Neuronal stem cell (in vitro differentiated cells): Measurements from ENCODE around the gene FCMR.

Source experiments
- DNase-seq: peaks from one replicate; pipeline ENCODE4 v3.0.0-alpha.2; 2013; ENCODE audit warnings: low spot score
- H2AFZ ChIP-seq: one replicate; pipeline ENCODE4 v1.6.1; 2013; ENCODE audit warnings: mild to moderate bottlenecking, low read length, inconsistent platforms
- H2AK5ac ChIP-seq: 2 replicates; pipeline ENCODE4 v1.6.1; 2013; ENCODE audit warnings: low read depth, mild to moderate bottlenecking, inconsistent platforms, low read length, moderate library complexity, mixed read lengths
- H2BK120ac ChIP-seq: 2 replicates; pipeline ENCODE4 v1.6.1; 2013; ENCODE audit warnings: low read depth, mild to moderate bottlenecking, inconsistent platforms, low read length, moderate library complexity, mixed read lengths
- H2BK12ac ChIP-seq: one replicate; pipeline ENCODE4 v1.6.1; 2013; ENCODE audit warnings: low read length, inconsistent platforms
- H2BK15ac ChIP-seq: 2 replicates; pipeline ENCODE4 v1.6.1; 2013; ENCODE audit warnings: mild to moderate bottlenecking, low read length, inconsistent platforms, mixed read lengths
- H2BK5ac ChIP-seq: one replicate; pipeline ENCODE4 v1.6.1; 2013; ENCODE audit warnings: inconsistent platforms, mild to moderate bottlenecking, low read length, moderate library complexity
- H3K14ac ChIP-seq: one replicate; pipeline ENCODE4 v1.6.1; 2013; ENCODE audit warnings: low read length, inconsistent platforms
- H3K18ac ChIP-seq: 2 replicates; pipeline ENCODE4 v1.6.1; 2013; ENCODE audit warnings: low read length, inconsistent platforms
- H3K23ac ChIP-seq: 2 replicates; pipeline ENCODE4 v1.6.1; 2013; ENCODE audit warnings: low read depth, mild to moderate bottlenecking, mixed read lengths, low read length, inconsistent platforms; ENCODE audit not compliant: poor library complexity
- H3K27ac ChIP-seq: replicated peaks from 3 replicates; pipeline ENCODE4 v1.5.1; 2013; ENCODE audit warnings: low read length, inconsistent platforms
- H3K27me3 ChIP-seq, 3 experiments: 2 replicates each; pipeline ENCODE4 v1.6.1; 2013; ENCODE audit warnings: low read length in 3 of 3, mild to moderate bottlenecking in 2 of 3, inconsistent platforms in 1 of 3, low read depth in 1 of 3, mixed read lengths in 1 of 3, moderate library complexity in 1 of 3; ENCODE audit not compliant: control insufficient read depth in 3 of 3, insufficient read depth in 3 of 3
- H3K36me3 ChIP-seq, 2 donors: replicated peaks in 1 of 2; 2 replicates each; pipeline ENCODE4 v1.6.1; 2013; ENCODE audit warnings: low read length in 2 of 2; ENCODE audit not compliant: control insufficient read depth in 2 of 2, insufficient read depth in 2 of 2
- H3K4ac ChIP-seq: 2 replicates; pipeline ENCODE4 v1.6.1; 2013; ENCODE audit warnings: inconsistent platforms, mild to moderate bottlenecking, low read length, moderate library complexity
- H3K4me1 ChIP-seq, 2 donors: 1 replicate in 1 of 2; 2 replicates in 1 of 2; pipeline ENCODE4 v1.6.1; 2013; ENCODE audit warnings: low read length in 2 of 2, low read depth in 1 of 2; ENCODE audit not compliant: control insufficient read depth in 2 of 2, insufficient read depth in 1 of 2
- H3K4me2 ChIP-seq: one replicate; pipeline ENCODE4 v1.6.1; 2013; ENCODE audit warnings: mild to moderate bottlenecking, low read length, inconsistent platforms; ENCODE audit not compliant: insufficient read depth, poor library complexity, severe bottlenecking
- H3K4me3 ChIP-seq, 2 donors: 2 replicates each; pipeline ENCODE4 v1.5.1; 2013; ENCODE audit warnings: low read length in 2 of 2, mild to moderate bottlenecking in 2 of 2, inconsistent platforms in 1 of 2, moderate library complexity in 1 of 2
- H3K79me1 ChIP-seq: one replicate; pipeline ENCODE4 v1.6.1; 2013; ENCODE audit warnings: low read depth, mild to moderate bottlenecking, inconsistent platforms, low read length, moderate library complexity
- H3K9ac ChIP-seq: one replicate; pipeline ENCODE4 v1.6.1; 2013; ENCODE audit warnings: mild to moderate bottlenecking, low read depth, low read length, inconsistent platforms; ENCODE audit not compliant: poor library complexity
- H3K9me3 ChIP-seq, 2 donors: replicated peaks in 1 of 2; 2 replicates each; pipeline versions ENCODE3 to v1.6.1; 2013; ENCODE audit warnings: low read length in 2 of 2, mild to moderate bottlenecking in 2 of 2, inconsistent platforms in 1 of 2, low read depth in 1 of 2, mixed read lengths in 1 of 2, moderate library complexity in 1 of 2; ENCODE audit not compliant: control insufficient read depth in 2 of 2, insufficient read depth in 1 of 2
- H4K8ac ChIP-seq: one replicate; pipeline ENCODE4 v1.6.1; 2013; ENCODE audit warnings: low read depth, mild to moderate bottlenecking, inconsistent platforms, low read length, moderate library complexity
- H4K91ac ChIP-seq: one replicate; pipeline ENCODE4 v1.6.1; 2013; ENCODE audit warnings: low read length, low read depth, mild to moderate bottlenecking, inconsistent platforms; ENCODE audit not compliant: poor library complexity
- WGBS, 2 donors: extraction: QIAGEN DNeasy Blood & Tissue Kit; methylation state at CpG; one replicate each; pipeline ENCODE4 v1.1.7; 2013; ENCODE audit warnings: missing lambda C conversion rate in 2 of 2, mixed read lengths in 1 of 2; ENCODE audit not compliant: insufficient read length in 2 of 2, insufficient replicate concordance in 1 of 2; ENCODE audit errors: extremely low coverage in 2 of 2; 5-methylcytosine and 5-hydroxymethylcytosine counted together

FCMR gene

DNA sequence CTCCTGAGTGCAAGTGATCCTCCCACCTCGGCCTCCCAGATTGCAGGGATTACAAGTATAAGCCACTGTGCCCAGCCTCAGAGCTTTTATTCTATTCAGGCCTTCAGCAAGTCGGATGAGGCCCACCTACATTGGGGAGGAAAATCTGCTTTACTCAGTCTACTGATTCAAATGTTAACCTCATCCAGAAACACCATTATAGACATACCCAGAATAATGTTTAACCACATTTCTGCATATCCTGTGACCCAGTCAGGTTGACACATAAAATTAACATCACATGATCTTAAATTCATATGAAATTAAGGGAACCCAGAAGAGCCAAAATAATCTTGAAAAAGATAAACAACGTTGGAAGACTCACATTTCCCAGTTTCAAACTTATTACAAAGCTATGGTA, 41.4 kb downstream of the FCMR start:
- Histone ChIP-seq H3K18ac (no peak overlapping the region), H4K8ac (no peak overlapping the region), H3K4me1 (no peaks in the 10 kb centered on the region), H3K9ac (no peak overlapping the region), H3K4me2 (no peak overlapping the region), H3K9me3 (peaks cover 5 to 8% of the 10 kb centered on the region in 2 donors), H3K27me3 (no peaks in the 10 kb centered on the region), H3K23ac (no peak overlapping the region), H4K91ac (no peak overlapping the region), H2BK5ac (no peak overlapping the region), H2BK15ac (no peak overlapping the region), H3K14ac (no peak overlapping the region), H2AK5ac (no peak overlapping the region), H2AFZ (no peak overlapping the region), H3K4me3 (no peak overlapping the region), H3K79me1 (no peaks in the 10 kb centered on the region), H2BK12ac (no peak overlapping the region), H3K27ac (no peak overlapping the region), H3K36me3 (peaks cover 0 to 1% of the 10 kb centered on the region in 2 donors), H2BK120ac (no peak overlapping the region), H3K4ac (no peak overlapping the region)
- no CpG with 5 or more reads among the region's 3 CpGs for WGBS, 2 donors
- no peak for DNase-seq

GRCh38 chr1:206878456-206878855, 43.3 kb downstream of the FCMR start:
- no peak overlapping the region for H2BK12ac ChIP-seq
- no peak overlapping the region for H3K4ac ChIP-seq
- no peak overlapping the region for H3K18ac ChIP-seq
- no peak overlapping the region for H2BK5ac ChIP-seq
- H3K9ac ChIP-seq: no peak overlapping the region
- H2AK5ac ChIP-seq: no peak overlapping the region
- DNase-seq: no peak
- no peaks in the 10 kb centered on the region for H3K4me1 ChIP-seq
- no peaks in the 10 kb centered on the region for H3K79me1 ChIP-seq
- no peak overlapping the region for H3K4me3 ChIP-seq
- no peak overlapping the region for H2BK120ac ChIP-seq
- H2BK15ac ChIP-seq: no peak overlapping the region
- H3K4me2 ChIP-seq: no peak overlapping the region
- H3K23ac ChIP-seq: no peak overlapping the region
- H3K36me3 ChIP-seq: peaks cover 0 to 1% of the 10 kb centered on the region in 2 donors
- H3K14ac ChIP-seq: no peak overlapping the region
- no peak overlapping the region for H2AFZ ChIP-seq
- H4K8ac ChIP-seq: no peak overlapping the region
- no peak overlapping the region for H4K91ac ChIP-seq
- no peak overlapping the region for H3K27ac ChIP-seq
- peaks cover 5 to 8% of the 10 kb centered on the region in 2 donors for H3K9me3 ChIP-seq
- H3K27me3 ChIP-seq: no peaks in the 10 kb centered on the region

- Histone ChIP-seq H3K14ac (no peak overlapping the region), H3K9ac (no peak overlapping the region), H3K36me3 (peaks cover 0 to 1% of the 10 kb centered on the region in 2 donors), H3K4me1 (no peaks in the 10 kb centered on the region), H3K79me1 (no peaks in the 10 kb centered on the region), H2AK5ac (no peak overlapping the region), H3K9me3 (peaks cover 5 to 8% of the 10 kb centered on the region in 2 donors), H4K91ac (no peak overlapping the region), H2BK12ac (no peak overlapping the region), H2BK5ac (no peak overlapping the region), H3K4ac (no peak overlapping the region), H3K27ac (no peak overlapping the region), H2BK120ac (no peak overlapping the region), H3K4me2 (no peak overlapping the region), H3K4me3 (no peak overlapping the region), H3K23ac (no peak overlapping the region), H2BK15ac (no peak overlapping the region), H4K8ac (no peak overlapping the region), H3K27me3 (no peaks in the 10 kb centered on the region), H2AFZ (no peak overlapping the region), H3K18ac (no peak overlapping the region)
- no CpG with 5 or more reads among the region's 3 CpGs for WGBS, 2 donors
- no peak for DNase-seq
Observed at GRCh38 chr1:206875752-206876377, 45.9 kb downstream of the FCMR start.

GRCh38 chr1:206873603-206874188, 48.0 kb downstream of the FCMR start:
- H3K23ac ChIP-seq: no peak overlapping the region
- peaks cover 0 to 1% of the 10 kb centered on the region in 2 donors for H3K36me3 ChIP-seq
- no CpG with 5 or more reads among the region's 3 CpGs for WGBS, 2 donors
- no peak overlapping the region for H2BK15ac ChIP-seq
- H3K27me3 ChIP-seq: no peaks in the 10 kb centered on the region
- no peak for DNase-seq
- H4K8ac ChIP-seq: no peak overlapping the region
- H3K27ac ChIP-seq: no peak overlapping the region
- H3K79me1 ChIP-seq: no peaks in the 10 kb centered on the region
- H2AFZ ChIP-seq: no peak overlapping the region
- H3K4me2 ChIP-seq: no peak overlapping the region
- no peak overlapping the region for H2BK12ac ChIP-seq
- no peak overlapping the region for H3K9ac ChIP-seq
- no peaks in the 10 kb centered on the region for H3K4me1 ChIP-seq
- H2AK5ac ChIP-seq: no peak overlapping the region
- no peak overlapping the region for H2BK5ac ChIP-seq
- no peak overlapping the region for H4K91ac ChIP-seq
- H3K18ac ChIP-seq: no peak overlapping the region
- no peak overlapping the region for H3K14ac ChIP-seq
- no peak overlapping the region for H3K4me3 ChIP-seq
- no peak overlapping the region for H2BK120ac ChIP-seq
- H3K4ac ChIP-seq: no peak overlapping the region
- peaks cover 5 to 8% of the 10 kb centered on the region in 2 donors for H3K9me3 ChIP-seq
